ELR (cell line): ENCODE measurements around the gene TOX3.

Experiments used
- DNase-seq: peaks from one replicate; pipeline ENCODE4 v3.0.0-alpha.2; 2015; ENCODE audit warnings: low read depth

The TOX3 gene

DNA sequence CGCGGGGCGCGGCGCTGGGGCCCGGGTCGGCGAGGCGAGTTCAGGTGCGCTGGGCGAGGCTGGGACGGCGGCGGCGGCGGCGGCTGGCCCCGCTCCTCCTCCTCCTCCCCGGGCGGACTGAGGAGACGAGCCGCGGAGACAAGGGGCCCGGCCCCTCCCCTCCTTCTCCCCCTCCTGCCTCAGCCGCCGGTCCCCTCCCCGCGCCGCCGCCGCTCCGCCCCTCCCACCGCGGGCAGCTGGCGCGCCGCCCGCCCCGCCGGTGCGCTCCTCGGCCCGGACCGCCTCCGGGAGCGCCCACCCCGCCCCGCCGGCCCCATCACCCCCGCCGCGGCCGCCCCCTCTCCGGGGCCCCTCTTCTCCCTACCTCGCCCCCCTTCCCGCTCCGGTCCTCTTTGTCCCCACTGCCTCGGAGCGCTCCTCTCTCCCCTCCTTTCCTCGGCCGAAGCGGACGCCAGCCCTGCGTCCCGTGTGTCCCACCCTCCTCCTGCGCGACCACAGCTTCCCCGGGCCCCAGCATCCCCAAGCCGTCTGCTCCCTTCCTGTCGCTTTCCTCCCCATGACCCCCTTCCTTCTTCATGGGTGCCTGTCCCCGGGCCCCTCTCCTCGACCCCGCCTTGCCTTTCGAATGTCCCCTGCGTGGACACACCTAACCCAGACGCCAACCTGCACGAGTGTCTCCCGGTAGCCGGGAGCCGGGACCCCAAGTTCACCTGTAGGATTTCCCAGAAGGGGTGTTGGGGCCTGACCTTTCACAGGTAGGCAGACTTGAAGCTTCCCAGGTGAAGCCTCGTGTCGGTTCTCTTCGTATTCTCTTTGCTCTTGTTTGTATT, at the start of gene TOX3:
Gene TOX3 (minus strand): TSS at position 140 of the 830 bp plus-strand sequence. CDS start 420 bp downstream, outside the sequence.
- DNase-seq: no peak

DNA sequence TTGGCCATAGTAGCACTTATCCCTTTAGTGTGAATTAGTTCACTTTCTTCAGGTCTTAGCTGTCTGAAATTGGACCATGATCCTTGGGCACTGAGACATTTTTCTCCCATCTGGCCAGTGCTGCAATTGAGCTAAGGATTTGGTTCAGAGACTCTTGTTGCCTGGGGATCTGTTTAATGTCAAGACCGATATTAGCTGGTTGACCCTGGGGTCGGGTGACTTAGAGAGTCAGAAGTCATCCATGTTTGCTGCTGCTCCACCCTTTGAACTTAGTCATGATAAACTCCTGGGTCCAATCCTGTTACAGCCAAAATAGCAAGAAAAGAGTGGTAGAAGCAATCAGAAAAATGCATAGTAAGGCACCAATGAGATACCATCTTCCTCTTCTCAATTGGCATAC, 45.8 kb upstream of the TOX3 start:
- no peak for DNase-seq

DNA sequence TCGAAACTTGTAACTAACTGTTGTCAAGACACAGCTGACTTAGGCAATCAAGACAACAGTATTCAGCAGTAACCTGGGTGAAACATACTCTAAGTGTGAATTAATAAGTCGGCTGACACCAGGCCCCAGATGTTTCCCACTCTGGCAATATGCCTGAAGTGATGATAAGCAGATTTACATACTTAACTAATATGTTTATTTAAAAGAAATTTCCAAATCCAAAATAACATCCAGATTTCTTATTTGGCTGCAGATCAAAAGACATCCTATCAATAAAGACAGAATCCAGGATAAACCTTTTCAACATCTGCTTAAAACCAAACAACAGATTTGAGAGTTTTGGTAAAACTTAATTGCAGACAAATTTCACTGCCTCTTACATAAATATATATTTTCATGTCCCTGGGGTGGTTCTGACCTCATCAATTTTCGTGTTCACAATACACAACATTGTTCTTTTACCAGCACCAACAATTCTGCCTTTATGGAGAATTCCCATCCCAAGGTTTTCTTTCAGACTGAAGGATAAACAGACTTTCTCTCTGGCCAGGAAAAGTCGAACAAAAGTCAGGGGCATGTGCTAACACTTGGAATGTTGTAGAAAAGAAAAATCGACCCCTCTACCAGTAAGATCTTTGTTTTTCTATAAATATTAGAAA, 45.1 kb upstream of the TOX3 start:
- no peak for DNase-seq

DNA sequence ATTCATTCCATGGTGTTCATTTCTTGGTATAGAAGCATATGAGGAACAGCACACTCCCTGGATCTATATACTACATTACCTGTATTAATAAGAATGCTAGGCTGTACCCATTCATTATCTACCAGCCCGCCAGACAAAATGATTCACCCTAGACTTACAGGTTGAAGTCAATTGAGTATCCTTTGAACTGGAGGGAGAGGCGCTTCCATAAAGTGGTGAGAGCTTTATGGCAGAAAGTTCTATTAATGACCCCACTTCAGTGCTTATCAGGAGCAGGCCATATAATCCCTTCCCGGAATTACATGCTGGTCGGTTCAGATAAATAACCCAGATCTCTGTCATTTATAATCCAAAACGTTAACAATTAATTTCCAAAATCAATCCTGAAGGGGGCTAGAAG, 44.5 kb upstream of the TOX3 start:
- DNase-seq: no peak

DNA sequence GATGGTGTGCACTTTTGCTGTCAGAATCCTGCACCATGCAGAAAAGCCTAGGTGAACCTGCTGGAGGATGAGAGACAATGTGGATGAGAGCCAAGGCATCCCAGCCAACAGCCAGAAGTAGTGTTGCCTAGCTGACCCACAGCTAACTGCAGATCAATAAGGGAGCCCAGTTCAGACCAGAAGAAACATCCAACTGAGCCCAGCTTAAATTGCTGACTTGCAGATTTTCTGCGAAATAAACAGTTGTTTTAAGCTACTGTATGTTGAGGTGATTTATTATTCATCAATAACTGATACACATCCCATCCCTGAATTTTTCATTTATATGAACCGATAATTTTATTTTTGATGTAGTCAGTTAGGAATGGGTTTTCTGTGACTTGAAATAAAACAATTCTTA, 39.2 kb upstream of the TOX3 start:
- DNase-seq: no peak

DNA sequence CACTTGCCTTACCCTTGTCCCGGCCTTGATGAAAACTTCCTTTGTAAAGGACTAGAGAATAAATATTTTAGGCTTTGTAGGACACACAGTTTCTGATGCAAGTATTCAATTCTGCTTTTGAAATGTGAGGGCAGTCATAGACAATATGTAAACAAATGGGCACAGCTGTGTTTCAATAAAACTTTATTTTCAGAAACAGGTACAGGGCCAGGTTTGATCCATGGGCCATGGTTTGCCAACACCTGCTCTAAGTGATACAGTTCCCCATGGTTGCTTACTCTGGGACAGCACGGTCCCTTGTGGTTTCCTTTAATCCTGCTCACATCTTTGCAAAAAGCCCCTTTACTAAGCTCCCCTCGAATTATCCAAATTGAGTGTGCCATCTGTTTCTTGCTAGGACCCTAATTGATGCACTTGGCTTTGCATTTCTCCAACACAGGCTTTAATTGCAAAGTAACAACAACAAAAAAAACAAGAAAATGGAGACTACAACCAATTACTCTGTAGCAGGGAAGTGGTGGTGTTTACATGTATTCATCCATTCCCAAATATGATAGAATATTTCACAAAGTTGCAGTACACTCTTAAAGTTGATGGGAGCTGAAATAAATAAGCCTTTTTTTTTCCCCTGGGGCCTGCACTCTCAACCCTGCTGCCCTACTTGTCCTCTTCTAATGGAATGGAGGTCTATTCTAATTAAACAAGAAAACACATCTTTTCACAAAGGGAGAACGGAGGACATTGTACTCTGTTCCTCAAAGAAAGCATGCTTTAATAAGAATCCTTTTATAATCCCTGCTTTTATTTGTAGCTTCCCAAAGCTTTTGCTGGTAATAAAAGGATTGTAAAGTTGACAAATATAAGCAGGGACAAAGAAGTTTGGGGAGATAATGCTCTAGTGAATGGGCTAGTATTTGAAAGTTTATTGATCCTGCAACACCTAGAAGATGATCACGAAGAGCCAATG, 37.7 kb upstream of the TOX3 start:
- DNase-seq: no peak

DNA sequence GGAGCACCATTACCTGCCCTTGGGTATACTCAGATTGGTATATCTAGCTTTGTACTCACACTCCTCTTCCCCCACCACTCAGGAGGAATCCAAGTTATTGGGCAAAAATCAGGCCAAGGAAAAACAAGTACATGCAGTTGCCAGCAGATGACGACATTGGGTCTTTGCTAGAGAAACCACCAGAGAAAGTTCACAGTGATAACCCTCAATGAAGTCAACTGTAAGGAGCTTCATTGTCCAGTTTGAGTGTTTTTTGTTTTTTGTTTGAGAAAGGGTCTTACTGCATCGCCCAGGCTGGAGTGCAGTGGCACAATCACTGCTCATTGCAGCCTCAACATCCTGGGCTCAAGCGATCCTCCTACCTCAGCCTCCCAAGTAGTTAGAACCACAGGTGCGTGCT, 34.6 kb upstream of the TOX3 start:
- DNase-seq: peak; percentile 0

DNA sequence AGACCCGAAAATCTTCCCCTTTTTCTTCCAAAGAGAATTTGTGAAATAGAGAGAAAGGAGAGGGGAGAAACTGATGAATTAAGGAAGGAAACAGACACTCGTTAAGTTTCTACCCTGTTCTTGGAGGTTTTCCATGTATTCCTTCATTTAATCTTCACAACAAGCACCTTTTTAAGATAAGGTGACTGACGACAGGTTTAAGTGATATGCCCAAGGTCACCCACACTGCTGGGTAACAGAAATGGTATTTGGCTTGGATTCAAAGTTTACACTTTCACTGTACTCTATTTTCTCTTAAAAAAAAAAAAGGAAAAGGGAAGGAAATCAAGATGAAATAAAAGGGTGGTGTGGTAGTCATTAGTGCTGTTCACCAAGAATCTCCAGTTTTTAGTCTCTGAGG, 33.5 kb upstream of the TOX3 start:
- DNase-seq: no peak

DNA sequence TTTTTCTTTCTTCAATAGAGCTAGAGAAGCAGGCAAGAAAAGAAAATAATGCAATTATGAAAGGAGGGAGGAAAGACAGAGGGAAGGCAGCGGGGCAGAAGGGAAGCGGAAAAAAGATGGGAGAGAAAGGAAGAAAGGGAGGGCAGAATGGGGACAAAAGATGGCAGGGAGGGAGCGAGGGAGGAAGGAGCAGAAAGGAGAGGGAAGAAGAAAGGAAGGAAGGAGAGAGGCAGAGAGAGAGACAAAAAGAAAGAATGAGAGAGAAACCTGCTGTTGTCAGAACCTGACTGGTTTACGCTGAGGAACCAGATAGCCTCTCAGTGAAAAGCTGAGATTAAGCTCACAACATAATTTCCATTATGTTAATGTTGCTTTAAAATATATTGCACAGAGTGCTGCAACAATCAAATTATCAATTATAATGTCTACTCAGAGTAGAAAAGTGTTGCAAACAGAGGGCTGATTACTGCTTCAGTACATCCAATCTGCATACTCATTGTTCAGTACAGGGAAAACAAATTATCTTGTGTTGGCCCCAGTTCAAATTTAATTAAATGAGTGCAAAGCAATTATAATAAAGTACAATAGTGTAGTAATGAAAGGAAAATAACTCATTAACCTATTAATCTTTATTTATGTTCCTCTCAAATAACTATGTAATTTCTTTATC, 32.0 kb upstream of the TOX3 start:
- DNase-seq: no peak

DNA sequence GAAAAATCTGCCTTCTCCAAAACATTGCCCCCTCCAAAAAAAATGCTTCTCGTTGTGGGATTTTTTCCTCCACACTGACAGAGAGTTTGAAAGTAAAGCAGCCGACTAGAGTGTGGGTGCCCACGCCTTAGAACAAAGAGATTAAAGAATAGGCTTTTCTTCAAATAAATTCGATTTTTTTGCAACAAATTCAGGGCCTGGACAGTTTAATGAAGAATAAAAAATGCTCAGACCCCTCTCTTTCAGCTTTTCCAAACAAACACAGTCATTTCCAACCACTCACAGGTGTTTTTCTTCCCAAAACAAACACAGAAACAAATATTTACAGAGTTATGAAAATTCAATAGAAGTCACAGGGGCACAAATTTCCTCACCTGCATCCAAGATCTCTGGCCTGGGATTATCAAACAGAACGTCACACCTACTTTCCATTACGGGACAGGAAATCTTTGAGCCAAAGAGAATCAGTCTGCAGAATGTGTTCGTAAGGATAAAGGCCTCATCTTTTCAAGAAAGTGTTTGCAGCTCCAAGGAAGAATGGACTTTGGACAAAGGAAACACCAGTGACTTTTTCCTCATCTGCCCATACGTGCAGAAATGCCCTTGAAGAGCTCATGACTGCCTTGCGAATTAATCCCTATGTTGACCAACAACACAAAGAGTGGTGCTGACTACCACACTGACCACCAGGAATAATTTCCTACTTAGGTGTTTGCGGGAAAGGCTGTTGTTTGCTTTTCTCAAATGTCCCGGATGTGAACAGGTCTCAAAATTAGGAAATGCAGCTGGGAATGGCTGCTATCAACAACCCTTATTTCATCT, 31.3 kb upstream of the TOX3 start:
- no peak for DNase-seq

DNA sequence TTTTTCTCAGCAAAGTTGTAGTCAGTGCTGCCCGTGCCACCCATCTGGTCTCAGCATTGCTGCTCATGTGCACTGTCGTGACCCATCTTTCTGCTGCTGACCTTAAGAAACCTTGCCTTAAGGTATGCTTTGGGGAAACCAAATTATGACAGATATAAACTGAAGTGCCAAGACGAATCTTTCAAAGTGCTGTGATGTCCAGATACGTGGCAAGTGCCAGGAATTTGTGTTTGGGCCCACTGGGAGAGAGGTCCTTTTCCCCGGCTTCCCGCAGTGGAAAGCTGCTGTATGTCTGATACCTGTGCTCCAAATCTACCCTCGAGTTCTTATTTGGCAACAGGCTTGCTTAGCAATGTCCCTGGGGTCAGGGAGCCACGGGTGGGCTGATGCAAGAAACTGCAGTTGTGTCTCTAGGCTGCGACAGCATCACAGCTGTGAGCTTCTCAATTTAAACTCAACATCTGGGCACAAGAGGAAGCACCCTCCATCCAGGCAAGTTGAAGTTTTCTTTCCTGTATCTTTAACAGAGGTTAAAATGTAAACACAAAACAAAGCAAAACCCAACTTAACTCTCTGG, 30.3 kb upstream of the TOX3 start:
- no peak for DNase-seq

DNA sequence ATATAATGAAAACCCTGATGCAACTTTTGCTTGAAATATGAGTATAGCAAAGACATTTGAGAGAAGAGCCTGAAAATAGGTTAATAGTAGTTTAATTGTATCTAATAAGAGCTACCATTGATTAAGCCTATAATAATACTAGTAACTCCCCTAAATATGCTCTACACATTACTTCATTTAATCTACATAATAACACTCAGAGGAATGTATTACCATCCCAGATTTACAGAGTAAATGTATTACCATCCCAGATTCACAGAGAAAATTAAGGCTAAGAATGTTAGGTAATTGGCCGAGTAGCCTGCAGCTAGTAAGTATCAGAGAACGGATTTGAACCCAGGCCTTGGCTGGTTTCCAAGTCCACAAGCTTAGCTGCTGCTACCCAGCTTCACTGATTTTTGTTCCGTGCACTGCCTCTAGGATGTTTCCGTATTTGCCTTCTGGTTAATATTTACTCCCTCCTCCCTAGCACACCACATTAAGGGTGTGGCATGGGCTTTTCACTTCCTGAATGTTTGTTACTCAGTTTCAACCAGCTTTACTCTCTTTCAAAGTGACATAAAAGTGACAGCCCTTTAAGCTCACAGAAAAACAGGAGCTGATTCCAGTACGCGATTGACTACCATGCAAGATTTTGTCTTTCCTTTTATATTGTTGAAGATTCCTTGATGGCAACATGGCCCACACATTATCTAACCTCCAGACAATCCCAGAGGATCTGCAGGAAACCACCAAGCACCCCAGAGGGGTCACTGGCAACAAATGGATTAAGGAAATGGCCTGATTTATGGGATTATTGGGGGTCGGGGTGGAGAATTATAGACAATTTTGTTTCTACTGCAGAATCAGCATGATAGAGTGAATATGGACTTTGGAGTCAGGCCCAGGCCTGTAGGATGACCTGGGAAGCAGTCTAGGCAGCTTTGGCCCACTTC, 26.7 kb upstream of the TOX3 start:
- no peak for DNase-seq

DNA sequence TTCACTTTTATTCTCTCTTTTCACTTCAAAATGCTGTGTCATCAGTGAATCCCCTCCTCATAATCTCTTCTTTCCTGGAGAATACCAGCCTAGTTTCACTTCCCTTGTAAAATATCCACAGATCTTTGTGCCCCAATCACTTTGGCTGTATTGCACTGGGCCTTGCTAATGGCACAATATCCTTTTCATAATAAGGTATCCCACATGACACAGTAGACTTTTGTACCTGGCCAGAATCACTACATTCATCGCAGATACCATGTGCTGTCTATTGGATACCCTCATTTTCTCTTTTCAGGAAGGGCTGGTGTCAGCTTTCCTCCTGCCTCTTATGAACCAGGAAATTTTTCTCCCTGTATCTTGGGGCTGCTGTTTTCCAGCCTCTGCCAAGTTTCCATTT, 25.7 kb upstream of the TOX3 start:
- DNase-seq: no peak

DNA sequence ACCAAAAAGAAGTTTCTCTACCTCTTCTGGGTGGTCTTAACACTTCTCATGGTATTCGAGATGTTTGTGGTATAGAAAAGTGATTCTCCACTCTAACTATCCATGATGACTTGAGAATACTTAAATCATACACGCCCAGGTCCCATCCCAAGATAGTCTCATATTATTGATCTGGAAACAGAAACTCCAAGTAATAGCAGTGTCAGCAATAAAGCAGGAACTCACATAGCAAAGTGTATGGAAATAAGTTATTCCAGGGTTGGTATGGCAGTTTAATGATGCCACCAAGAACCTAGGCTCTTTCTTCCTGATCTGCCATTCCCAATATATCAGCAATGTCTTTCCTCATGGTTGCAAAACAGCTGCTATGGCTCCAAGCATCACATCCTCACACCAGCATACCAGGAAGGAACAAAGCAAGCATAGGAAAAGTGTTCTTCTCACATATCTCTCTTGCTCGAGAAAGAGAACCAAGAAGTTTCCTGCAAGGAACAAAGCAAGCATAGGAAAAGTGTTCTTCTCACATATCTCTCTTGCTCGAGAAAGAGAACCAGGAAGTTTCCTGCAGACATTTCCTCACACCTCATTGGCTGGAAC, 23.6 kb upstream of the TOX3 start:
- no peak for DNase-seq

DNA sequence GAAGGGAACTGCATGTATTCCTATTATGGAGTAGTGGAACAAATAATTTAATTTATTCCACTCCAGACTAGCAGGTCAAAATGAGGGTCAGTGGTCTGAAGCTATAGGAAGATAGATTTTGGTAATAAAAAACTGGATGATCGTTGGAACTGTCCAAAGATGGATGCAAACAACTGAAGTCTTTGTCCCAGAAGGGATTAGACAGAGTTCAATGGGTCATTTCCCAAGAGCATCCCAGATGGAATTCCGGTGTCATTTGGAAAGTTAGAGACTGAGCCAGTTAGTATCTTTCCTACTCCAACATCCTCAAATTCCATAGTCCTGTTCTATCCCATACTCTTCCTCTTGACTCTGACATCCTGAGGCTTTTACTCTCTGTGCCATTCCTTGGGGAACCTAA, 22.8 kb upstream of the TOX3 start:
- no peak for DNase-seq

DNA sequence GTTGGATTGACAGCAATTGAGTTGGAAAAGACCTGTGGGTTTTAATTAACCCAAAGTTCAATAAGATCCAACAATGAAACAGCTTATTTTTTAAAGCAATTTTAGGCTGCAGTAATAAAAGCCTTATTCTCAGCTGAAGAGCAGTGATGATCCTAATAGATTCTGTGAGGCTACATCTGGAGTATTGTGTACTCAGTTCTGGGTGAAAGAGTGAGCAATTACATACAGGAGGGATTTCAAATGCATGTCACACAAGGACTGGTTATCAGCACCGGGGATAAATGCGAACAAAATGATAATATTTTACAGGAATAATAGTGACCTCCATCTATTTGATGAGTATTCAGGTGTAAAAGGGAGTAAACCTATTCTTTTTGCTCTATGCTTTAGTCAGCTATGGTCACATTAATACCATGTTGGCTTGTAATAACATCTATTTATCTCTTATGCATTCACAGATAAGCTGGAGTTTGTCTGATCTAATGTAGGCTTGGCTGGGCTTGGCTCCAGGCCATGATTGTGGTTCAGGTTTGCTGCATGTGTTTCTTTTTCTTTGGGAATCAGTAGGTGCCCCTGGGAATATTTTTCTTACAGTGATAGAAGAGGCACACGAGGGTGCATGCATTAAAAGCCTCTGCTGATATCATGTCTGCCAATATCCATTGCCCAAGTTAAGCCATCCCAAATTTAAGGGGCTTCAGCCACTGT, 22.2 kb upstream of the TOX3 start:
- DNase-seq: no peak

DNA sequence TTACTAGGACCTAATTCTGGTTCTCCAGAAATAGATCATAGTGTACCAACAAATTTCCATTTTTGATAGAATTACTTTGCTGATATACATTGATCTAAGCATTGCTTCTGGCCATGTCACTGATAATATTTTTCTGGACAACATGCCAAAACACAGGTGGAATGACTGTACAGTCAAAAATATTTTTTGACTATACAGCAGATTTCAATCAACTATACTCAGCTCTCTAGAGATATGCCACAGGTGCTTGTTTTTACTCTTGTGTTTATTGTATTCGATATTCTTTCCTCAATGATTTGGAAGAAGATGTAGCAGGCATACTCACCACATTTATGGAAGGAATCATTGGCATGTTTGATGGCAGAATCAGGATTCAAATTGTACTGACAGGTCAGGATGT, 21.6 kb upstream of the TOX3 start:
- DNase-seq: no peak

DNA sequence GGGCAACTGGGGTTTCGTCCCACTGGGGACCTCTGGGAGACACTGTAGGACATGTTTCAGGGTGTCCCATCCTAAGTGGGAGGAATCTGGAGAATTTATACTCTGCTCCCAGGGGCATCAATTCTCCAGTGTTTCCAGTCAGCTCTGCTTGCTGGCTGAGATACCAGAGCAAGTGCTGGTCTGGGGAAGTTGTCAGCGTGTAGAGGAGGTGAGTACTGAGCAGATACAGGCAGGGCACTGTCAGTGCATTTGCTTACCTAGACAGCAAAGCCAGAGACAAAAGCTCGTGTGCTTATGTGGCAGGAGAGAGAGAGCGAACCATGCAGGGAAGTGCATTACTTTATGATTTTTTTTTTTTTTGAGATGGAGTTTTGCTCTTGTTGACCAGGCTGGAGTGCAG, 20.2 kb upstream of the TOX3 start:
- no peak for DNase-seq
